ENCODE data around the gene CRADD.

The CRADD gene

GRCh38 chr12:93808169-93808899 is 131.2 kb downstream of the CRADD start:
- DNase-seq (ENCODE audit: low spot score), result no peak

- no peak for DNase-seq (ENCODE audit: low spot score)
These were observed 135.5 kb downstream of the CRADD start for GRCh38 chr12:93812626-93813025.

GRCh38 chr12:93813186-93813585 is 136.0 kb downstream of the CRADD start:
- no peak for DNase-seq (ENCODE audit: low spot score)

- DNase-seq (ENCODE audit: low spot score), result no peak
These were observed 137.0 kb downstream of the CRADD start for GRCh38 chr12:93813972-93814821.

GRCh38 chr12:93818488-93819049 is 141.4 kb downstream of the CRADD start:
- DNase-seq (ENCODE audit: low spot score), result no peak

- no peak for DNase-seq (ENCODE audit: low spot score)
These were observed 141.9 kb downstream of the CRADD start for GRCh38 chr12:93819050-93819491.

- no peak for DNase-seq (ENCODE audit: low spot score)
These were observed 146.6 kb downstream of the CRADD start for GRCh38 chr12:93823616-93824391.

GRCh38 chr12:93824514-93825500 is 147.6 kb downstream of the CRADD start:
- DNase-seq (ENCODE audit: low spot score), result no peak

GRCh38 chr12:93825501-93825888 is 148.3 kb downstream of the CRADD start:
- no peak for DNase-seq (ENCODE audit: low spot score)

- DNase-seq (ENCODE audit: low spot score), result no peak
These were observed 148.9 kb downstream of the CRADD start for GRCh38 chr12:93825931-93826555.

GRCh38 chr12:93827179-93827578 is 150.0 kb downstream of the CRADD start:
- no peak for DNase-seq (ENCODE audit: low spot score)

GRCh38 chr12:93827669-93828068 is 150.5 kb downstream of the CRADD start:
- no peak for DNase-seq (ENCODE audit: low spot score)

- no peak for DNase-seq (ENCODE audit: low spot score)
These were observed 151.8 kb downstream of the CRADD start for GRCh38 chr12:93829016-93829415.

GRCh38 chr12:93831374-93831773 is 154.2 kb downstream of the CRADD start:
- no peak for DNase-seq (ENCODE audit: low spot score)

- no peak for DNase-seq (ENCODE audit: low spot score)
These were observed 155.0 kb downstream of the CRADD start for GRCh38 chr12:93832131-93832530.

- no peak for DNase-seq (ENCODE audit: low spot score)
These were observed 156.8 kb downstream of the CRADD start for GRCh38 chr12:93833946-93834345.

GRCh38 chr12:93836620-93837260 is 159.6 kb downstream of the CRADD start:
- DNase-seq (ENCODE audit: low spot score), result no peak

GRCh38 chr12:93838193-93838592 is 161.0 kb downstream of the CRADD start:
- DNase-seq (ENCODE audit: low spot score), result no peak

- DNase-seq (ENCODE audit: low spot score), result no peak
These were observed 161.9 kb downstream of the CRADD start for GRCh38 chr12:93839064-93839463.

- no peak for DNase-seq (ENCODE audit: low spot score)
These were observed 164.5 kb downstream of the CRADD start for GRCh38 chr12:93841671-93842070.

Measured in SW480 (cell line).